Inflammatory macrophage (primary cell): ENCODE measurements around the gene TDRD1.
A peak's percentile ranks its signal among the peaks of the same experiment; 100 is the strongest.
"Not testable (repeated sequence)": the region's sequence is repeated elsewhere in the genome, so short reads cannot be mapped to it uniquely, and the experiment has no call there.

Experiments
- DNase-seq, 2 donors: peaks; one replicate each; pipeline ENCODE4 v3.0.0-alpha.2; 2020 to 2022
- total RNA-seq, 18 experiments: gene quantifications; one replicate each; lab custom pipeline; 2026; ENCODE audit warnings: mixed read lengths in 6 of 18, inconsistent platforms in 2 of 18; lab: John Stamatoyannopoulos, UW

Gene TDRD1
- total RNA-seq = 0 to 0.59 (median 0.11) reads per million in 18 experiments

GRCh38 chr10:114179148-114179547 lies at the start of gene TDRD1:
TSS of gene TDRD1 (plus strand) at chr10:114179353. CDS start at chr10:114187832, 8,479 bp downstream.
- DNase-seq = no peak

DNA sequence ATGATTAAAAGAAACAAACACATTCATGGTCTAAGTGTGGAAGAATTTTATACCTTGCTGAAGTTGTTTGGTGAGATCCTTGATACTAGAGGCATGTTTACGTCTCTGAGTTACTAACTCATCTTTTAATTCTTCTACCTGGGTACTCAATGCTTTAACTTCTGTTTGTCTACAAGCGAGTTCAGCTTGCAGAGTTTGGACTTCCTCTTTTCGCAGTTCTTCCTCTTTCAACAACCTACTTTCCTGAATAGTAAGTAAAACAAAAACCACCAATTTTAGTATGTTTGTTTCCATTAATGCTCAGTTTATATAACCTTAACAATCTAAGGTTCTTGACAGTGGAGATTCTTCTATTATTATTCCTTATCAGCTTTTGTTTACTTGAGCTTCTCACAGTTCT lies 48.1 kb upstream of the TDRD1 start:
- peak; percentile 46 for DNase-seq

GRCh38 chr10:114135476-114135875 lies 43.7 kb upstream of the TDRD1 start:
- DNase-seq = no peak

DNA sequence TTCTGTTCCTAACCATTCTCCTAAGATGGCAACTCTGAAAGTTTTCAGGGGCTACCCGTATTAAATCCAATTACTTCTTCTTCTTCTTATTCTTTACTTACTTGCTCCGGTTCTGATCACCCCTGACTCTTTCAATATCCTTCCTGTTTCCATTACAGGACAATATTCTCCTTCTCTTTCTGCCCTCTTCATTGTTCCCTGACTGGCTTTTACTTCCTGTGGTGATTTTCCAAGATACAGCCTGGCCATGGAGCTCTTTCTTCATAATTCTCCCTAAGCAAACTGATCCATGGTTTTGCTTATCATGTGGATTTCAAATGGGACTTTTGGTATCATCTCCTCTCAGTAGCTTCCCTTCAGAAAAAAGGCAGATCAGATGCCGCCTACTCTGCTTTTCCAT lies 40.6 kb upstream of the TDRD1 start:
- DNase-seq = no peak

DNA sequence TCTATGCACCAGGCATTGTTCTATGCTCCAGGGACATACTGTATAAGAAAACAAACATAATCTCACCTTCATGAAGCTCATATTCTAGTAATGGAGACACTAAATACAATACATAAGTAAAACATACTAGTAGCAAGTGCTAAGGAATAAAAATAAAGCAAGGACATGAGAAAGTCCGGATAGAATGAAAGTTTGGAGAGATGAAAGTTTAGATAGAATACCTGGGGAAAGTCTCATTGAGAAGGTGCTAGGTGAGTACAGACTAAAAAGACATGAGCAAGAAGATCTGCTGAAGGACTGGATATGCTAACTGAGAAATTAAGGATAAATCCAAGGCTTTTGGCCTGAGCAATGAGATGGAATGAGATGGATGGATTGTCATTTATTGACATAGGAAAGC lies 39.1 kb upstream of the TDRD1 start:
- DNase-seq = no peak

- not testable (repeated sequence) for DNase-seq
Measured at GRCh38 chr10:114140827-114141226, 38.3 kb upstream of the TDRD1 start.

DNA sequence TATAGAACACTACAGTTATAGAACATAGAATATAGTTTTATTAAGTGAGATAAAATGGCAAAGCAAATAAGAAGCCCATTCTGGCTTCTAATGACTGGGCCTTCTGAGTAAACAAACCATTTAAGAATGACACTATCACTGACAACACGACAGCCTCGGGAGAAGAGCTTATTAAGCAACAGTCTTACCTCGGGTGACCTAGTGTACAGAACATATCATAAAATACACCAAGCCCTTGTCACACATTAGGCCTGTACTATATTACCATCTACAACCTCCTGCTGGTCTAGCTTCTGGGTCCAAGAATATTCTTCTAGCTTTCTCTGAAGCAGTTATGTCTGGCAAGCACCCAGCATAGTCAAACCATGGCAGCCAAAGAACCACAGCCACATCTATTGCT lies 37.1 kb upstream of the TDRD1 start:
- no peak for DNase-seq

GRCh38 chr10:114143160-114143559 lies 36.0 kb upstream of the TDRD1 start:
- DNase-seq = no peak

DNA sequence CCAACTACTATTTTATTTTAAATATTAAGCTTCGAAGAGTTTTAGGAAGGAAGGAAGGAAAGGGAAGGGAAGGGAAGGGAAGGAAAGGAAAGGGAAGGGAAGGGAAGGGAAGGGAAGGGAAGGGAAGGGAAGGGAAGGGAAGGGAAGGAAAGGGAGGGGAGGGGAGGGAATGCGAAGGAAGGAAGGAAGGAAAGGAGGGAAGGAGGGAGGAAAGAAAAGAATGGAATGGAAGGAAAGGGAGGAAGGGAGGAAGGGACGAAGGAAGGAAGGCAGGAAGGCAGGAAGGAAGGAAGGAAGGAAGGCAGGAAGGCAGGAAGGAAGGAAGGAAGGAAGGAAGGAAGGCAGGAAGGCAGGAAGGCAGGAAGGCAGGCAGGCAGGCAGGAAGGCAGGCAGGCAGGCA lies 29.7 kb upstream of the TDRD1 start:
- DNase-seq = not testable (repeated sequence)

- DNase-seq = no peak
Measured at GRCh38 chr10:114151486-114151885, 27.7 kb upstream of the TDRD1 start.

DNA sequence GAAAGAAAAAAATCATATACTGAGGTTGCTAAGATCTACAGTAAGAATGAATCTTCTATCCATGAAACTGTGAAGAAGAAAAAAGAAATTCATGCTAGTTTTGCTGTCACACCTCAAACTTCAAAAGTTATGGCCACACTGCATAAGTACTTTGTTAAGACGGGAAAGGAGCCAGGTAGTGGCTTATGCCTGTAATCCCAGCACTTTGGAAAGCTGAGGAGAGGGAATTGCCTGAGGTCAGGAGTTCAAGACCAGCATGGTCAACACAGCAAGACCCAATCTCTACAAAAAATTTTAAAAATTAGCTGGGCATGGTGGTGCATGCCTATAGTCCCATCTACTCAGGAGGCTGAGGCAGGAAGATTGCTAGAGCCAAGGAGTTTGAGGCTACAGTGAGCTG lies 27.3 kb upstream of the TDRD1 start:
- DNase-seq = no peak

GRCh38 chr10:114157912-114158311 lies 21.2 kb upstream of the TDRD1 start:
- DNase-seq = no peak

- DNase-seq = no peak
Measured at GRCh38 chr10:114163062-114163461, 16.1 kb upstream of the TDRD1 start.

- DNase-seq = no peak
Measured at GRCh38 chr10:114166043-114166442, 13.1 kb upstream of the TDRD1 start.

GRCh38 chr10:114166494-114166893 lies 12.7 kb upstream of the TDRD1 start:
- no peak for DNase-seq

DNA sequence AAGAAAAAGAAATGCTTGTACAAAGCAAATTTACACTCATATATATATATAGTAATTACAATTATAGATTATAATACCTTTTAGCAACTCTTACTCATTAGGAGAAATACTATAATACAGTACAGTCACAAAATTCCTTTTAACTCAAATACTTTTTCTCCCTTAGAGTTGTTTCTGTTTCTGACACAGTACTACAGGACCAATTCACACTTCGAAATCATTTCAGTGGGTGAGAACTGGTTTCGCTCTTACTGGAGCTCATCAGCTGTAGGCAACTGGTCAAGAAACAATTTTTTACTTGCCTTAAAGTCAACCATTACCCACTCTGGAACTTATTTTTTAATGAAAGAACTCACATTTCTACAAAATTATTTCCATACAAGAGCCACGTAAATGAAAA lies 11.2 kb upstream of the TDRD1 start:
- no peak for DNase-seq

DNA sequence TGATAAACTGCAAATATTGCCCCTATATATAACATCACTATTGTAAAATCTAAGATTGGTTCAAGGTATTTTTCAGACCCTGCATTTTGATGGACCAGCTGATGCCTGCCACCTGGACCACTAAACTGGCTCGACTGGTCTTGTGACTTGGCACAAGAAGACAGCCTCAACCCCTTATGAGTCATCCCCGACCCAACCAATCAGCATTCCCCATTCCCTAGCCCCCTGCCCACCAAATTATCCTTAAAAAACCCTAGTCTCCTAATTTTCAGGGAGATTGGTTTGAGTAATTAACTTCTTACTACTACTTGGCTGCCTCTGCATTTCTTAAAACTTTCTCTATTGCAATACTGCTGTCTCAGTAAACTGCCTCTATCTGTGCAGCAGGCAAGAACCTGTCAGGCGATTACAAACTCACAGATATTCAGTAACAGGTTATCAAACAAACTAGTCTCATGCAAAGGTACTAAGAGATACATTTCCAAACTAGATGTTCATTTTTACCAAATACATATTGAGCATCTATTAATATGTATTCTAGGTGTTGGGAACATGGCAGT lies 10.6 kb upstream of the TDRD1 start:
- no peak for DNase-seq

GRCh38 chr10:114172216-114172615 lies 6.9 kb upstream of the TDRD1 start:
- no peak for DNase-seq

- DNase-seq = no peak
Measured at GRCh38 chr10:114172776-114173602, 6.2 kb upstream of the TDRD1 start.

DNA sequence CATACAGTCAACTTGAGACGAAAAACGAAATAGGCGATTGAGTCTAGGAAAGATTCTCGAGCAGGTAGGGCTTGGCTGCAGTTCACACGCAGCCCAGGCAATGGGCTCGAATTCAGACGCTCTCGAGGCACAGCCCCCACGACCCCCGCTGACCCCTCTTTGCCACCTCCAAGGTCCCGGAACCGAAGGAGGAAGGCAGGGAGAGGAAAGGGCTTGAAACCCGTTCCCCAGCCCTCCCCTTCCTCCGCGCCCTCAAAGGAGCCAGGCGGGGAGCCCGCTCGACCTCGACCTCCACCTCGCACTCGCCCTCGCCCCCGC lies 5.6 kb upstream of the TDRD1 start:
- peak in 1 of 2 donors; percentile 1 for DNase-seq

GRCh38 chr10:114173921-114174694 lies 5.0 kb upstream of the TDRD1 start, which contains the start of gene CCDC186:
TSS of gene CCDC186 (minus strand) at chr10:114174203. CDS start at chr10:114163268, 10,935 bp downstream.
- DNase-seq = peak; percentile 86 to 92

GRCh38 chr10:114174695-114175188 lies 4.4 kb upstream of the TDRD1 start:
- DNase-seq = peak; percentile 88 to 94

DNA sequence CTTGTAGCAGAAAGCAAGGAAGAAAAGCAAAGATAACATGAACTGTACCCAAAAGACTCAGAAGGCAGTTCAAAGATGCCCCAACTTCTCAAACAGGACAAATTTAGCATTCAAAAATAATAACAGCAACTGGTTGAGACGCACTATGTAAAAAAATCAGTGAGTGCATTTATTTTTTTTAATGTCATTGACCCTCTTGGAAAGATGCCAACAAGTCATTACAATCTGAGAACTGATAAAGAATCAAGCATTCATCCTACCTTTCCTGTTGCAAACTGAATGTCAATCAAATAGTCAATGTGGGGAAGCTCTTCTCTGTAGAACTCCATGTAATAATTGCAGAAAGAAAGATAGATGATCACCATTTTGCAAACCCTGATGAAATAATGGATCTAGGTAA lies 3.5 kb upstream of the TDRD1 start:
- no peak for DNase-seq
